Endothelial cell of umbilical vein (primary cell): ENCODE results near the gene CCNH.

Experiments used
- CTCF ChIP-seq, 2 donors: IDR thresholded peaks; 1 replicate in 1 of 2; 2 replicates in 1 of 2; pipeline ENCODE4 v1.5.1; 2011; ENCODE audit warnings: low read length in 2 of 2, mild to moderate bottlenecking in 2 of 2, moderate library complexity in 2 of 2, control low read depth in 1 of 2, inconsistent platforms in 1 of 2, low read depth in 1 of 2; ENCODE audit not compliant: insufficient read depth in 1 of 2; ENCODE audit errors: extremely low read depth in 1 of 2
- EZH2 ChIP-seq: IDR thresholded peaks from 2 replicates; pipeline ENCODE4 v1.6.1; 2012; ENCODE audit warnings: borderline replicate concordance, low read depth, mild to moderate bottlenecking, moderate library complexity, low read length, inconsistent platforms; ENCODE audit not compliant: severe bottlenecking
- GATA2 ChIP-seq: IDR thresholded peaks from 2 replicates; pipeline ENCODE4 v1.7.0; 2011; ENCODE audit warnings: low read depth, mild to moderate bottlenecking, moderate library complexity, mixed read lengths, low read length; ENCODE audit not compliant: insufficient read length, insufficient read depth
- JUN ChIP-seq: IDR thresholded peaks from 2 replicates; pipeline ENCODE4 v1.6.1; 2011; ENCODE audit warnings: borderline replicate concordance, low read depth; ENCODE audit not compliant: insufficient read length, insufficient read depth
- MYC ChIP-seq: IDR thresholded peaks from one replicate; pipeline ENCODE4 v1.6.1; 2011; ENCODE audit warnings: mild to moderate bottlenecking, low read depth, low read length
- POLR2A ChIP-seq: IDR thresholded peaks from 2 replicates; pipeline ENCODE4 v1.6.1; 2012; ENCODE audit warnings: low read depth, mild to moderate bottlenecking, control low read depth, low read length
- POLR2AphosphoS5 ChIP-seq: IDR thresholded peaks from 2 replicates; pipeline ENCODE4 v1.6.1; 2012; ENCODE audit warnings: low read depth, mild to moderate bottlenecking, control low read depth, low read length, moderate library complexity; ENCODE audit not compliant: insufficient read depth
- TF ChIP-seq, protein P1 (sequence below): IDR thresholded peaks from 2 replicates; pipeline ENCODE4 v1.6.1; 2011; ENCODE audit not compliant: insufficient read depth, insufficient read length

GRCh38 chr5:87399720-87400119 is 13.0 kb downstream of the CCNH start:
- no peak for TF ChIP-seq CTCF (IDR thresholded peaks at IDR 0.05; ENCODE audit: extremely low read depth in 1 of 2, insufficient read depth in 1 of 2, low read depth in 1 of 2, low read length in 2 of 2)
- no peak for TF ChIP-seq POLR2A
- no peak for TF ChIP-seq EZH2
- no peak for TF ChIP-seq POLR2AphosphoS5
- TF ChIP-seq, protein P1, sequence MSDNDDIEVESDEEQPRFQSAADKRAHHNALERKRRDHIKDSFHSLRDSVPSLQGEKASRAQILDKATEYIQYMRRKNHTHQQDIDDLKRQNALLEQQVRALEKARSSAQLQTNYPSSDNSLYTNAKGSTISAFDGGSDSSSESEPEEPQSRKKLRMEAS = no peak
- no peak for TF ChIP-seq GATA2
- TF ChIP-seq MYC = no peak
- no peak for TF ChIP-seq JUN
